ENCODE measurements around the gene FAM78A. TPM values are rescaled to one million over a fixed set of nuclear protein-coding genes. Genes with fewer than 3 reads are reported as not detected.

The FAM78A gene
- total RNA-seq (41.8 and 42.9 TPM in 2 replicates), polyA plus RNA-seq (49.0 and 58.3 TPM in 2 replicates), polyA minus RNA-seq (50.8 and 71.7 TPM in 2 replicates)
- total RNA-seq (2013): 34.6 TPM

GRCh38 chr9:131276094-131276888 lies at the start of gene FAM78A:
FAM78A (minus strand) TSS chr9:131276510; CDS start chr9:131276179, 331 bp downstream.
- peak; percentile 13 for ATAC-seq (ENCODE audit: low read depth)
- intact Hi-C loops (cut with micrococcal nuclease): loop anchor here (1.0 to 10.0 kb wide), 3 partner anchors 20 to 966 kb away; no protein-coding TSS in a partner anchor
- Histone ChIP-seq H3K27ac (ENCODE audit: low read length in 2 of 2) (peak within 1 kb of the TSS; percentile 86 to 91), H4K20me1 (ENCODE audit: control insufficient read depth, insufficient read depth, low read length, poor library complexity, severe bottlenecking) (peaks cover 8% of the 10 kb centered on the region), H3K4me1 (ENCODE audit: control insufficient read depth in 2 of 2, insufficient read depth in 2 of 2, low read length in 2 of 2) (peaks cover 37 to 45% of the 10 kb centered on the region in 2 donors), H2AFZ (ENCODE audit: insufficient read depth, low read depth, low read length, poor library complexity, severe bottlenecking) (peak within 1 kb of the TSS; percentile 71), H3K79me2 (ENCODE audit: control insufficient read depth, insufficient read depth, low read length) (peaks cover 51% of the 10 kb centered on the region), H3K9ac (ENCODE audit: low read length) (peak within 1 kb of the TSS; percentile 97), H3K4me3 (ENCODE audit: control extremely low read depth in 1 of 5, extremely low read depth in 1 of 5, insufficient read depth in 1 of 5, low read depth in 2 of 5, low read length in 4 of 5) (peak within 1 kb of the TSS; percentile 66 to 95 (median 90)), H3K36me3 (replicated peaks in 1 of 2; ENCODE audit: control extremely low read depth in 1 of 2, control insufficient read depth in 1 of 2, extremely low read depth in 1 of 2, insufficient read depth in 2 of 2, low read length in 1 of 2) (peaks cover 0 to 2% of the 10 kb centered on the region in 2 experiments), H3K27me3 (replicated peaks in 1 of 4; ENCODE audit: control extremely low read depth in 1 of 4, control insufficient read depth in 3 of 4, insufficient read depth in 4 of 4, low read length in 3 of 4) (peaks cover 0 to 3% (median 0%) of the 10 kb centered on the region in 4 experiments), H3K9me3 (ENCODE audit: control extremely low read depth in 1 of 3, control insufficient read depth in 2 of 3, insufficient read depth in 1 of 3, low read length in 2 of 3) (no peaks in the 10 kb centered on the region), H3K4me2 (replicated peaks; ENCODE audit: low read depth, low read length, poor library complexity, severe bottlenecking) (peak within 1 kb of the TSS; percentile 77)
- peak; percentile 78 for DNase-seq
- H3K27ac Mint-ChIP-seq: peak within 1 kb of the TSS; percentile 97
- no peak for TF ChIP-seq CTCF (IDR thresholded peaks at IDR 0.05)
- no peak for TF ChIP-seq EZH2 (IDR thresholded peaks at IDR 0.05; ENCODE audit: borderline replicate concordance, insufficient read depth, low read depth, low read length, poor library complexity, severe bottlenecking)
- H3K4me1 Mint-ChIP-seq: peaks cover 48% of the 10 kb centered on the region
- ChIA-PET POLR2A (interaction anchor here (1.5 to 8.2 kb wide), 4 partner anchors 13 to 97 kb away, joined by 6 to 199 read pairs (median 14); no protein-coding TSS in a partner anchor), CTCF (interaction anchor here (1.3 to 8.9 kb wide), 5 partner anchors 13 to 98 kb away, joined by 4 to 158 read pairs (median 16); no protein-coding TSS in a partner anchor)
- H3K27me3 Mint-ChIP-seq: no peaks in the 10 kb centered on the region
- under 1% methylated on average over 72 of the region's 76 CpGs for WGBS (ENCODE audit: insufficient coverage)
- peak within 1 kb of the TSS; percentile 94 for H3K4me3 Mint-ChIP-seq
- H3K9me3 Mint-ChIP-seq (ENCODE audit: insufficient read depth): no peaks in the 10 kb centered on the region

Data from B cell (primary cell).